ENCODE results near the gene OSBPL5. TPM values are rescaled to one million over a fixed set of nuclear protein-coding genes. Genes with fewer than 3 reads are reported as not detected.
A peak's percentile ranks its signal among the peaks of the same experiment; 100 is the strongest.

Gene OSBPL5
- total and polyA plus RNA-seq, 12 donors, result 2.7 to 30.6 (median 20.7) TPM

GRCh38 chr11:3111466-3111865 is 53.6 kb downstream of the OSBPL5 start:
- no peaks in the 10 kb centered on the region for H3K4me1 ChIP-seq (replicated peaks in 1 of 2)
- H3K9me3 ChIP-seq (replicated peaks in 1 of 3), result no peaks in the 10 kb centered on the region
- no peaks in the 10 kb centered on the region for H3K27me3 ChIP-seq
- peaks cover 0 to 7% of the 10 kb centered on the region in 2 donors for H3K36me3 ChIP-seq (replicated peaks in 1 of 2)
- DNase-seq, result no peak
- H3K4me3 ChIP-seq, result no peak overlapping the region
- intact Hi-C loops (cut with DNase I), result no loop called here
- WGBS, 4 donors, result 84 to 86% (median 85%) methylated on average over 6 of the region's 6 CpGs
- no peak overlapping the region for H3K27ac ChIP-seq
- TF ChIP-seq POLR2A (IDR thresholded peaks at IDR 0.05) (no peak), CTCF (IDR thresholded peaks at IDR 0.05) (no peak)

GRCh38 chr11:3109921-3110706 is 55.0 kb downstream of the OSBPL5 start:
- intact Hi-C loops (cut with DNase I), result loop anchor here in 1 of 2 donors (5.0 kb wide), 1 partner anchor 107 kb away; the partner anchor contains the start of gene MRGPRG
- H3K9me3 ChIP-seq (replicated peaks in 1 of 3), result no peaks in the 10 kb centered on the region
- peaks cover 0 to 7% of the 10 kb centered on the region in 2 donors for H3K36me3 ChIP-seq (replicated peaks in 1 of 2)
- H3K4me1 ChIP-seq (replicated peaks in 1 of 2), result no peaks in the 10 kb centered on the region
- TF ChIP-seq POLR2A (IDR thresholded peaks at IDR 0.05), result no peak
- TF ChIP-seq CTCF (IDR thresholded peaks at IDR 0.05), result peak; percentile 44 to 81 (median 66)
- H3K4me3 ChIP-seq, result no peak overlapping the region
- WGBS, 4 donors, result 59 to 67% (median 60%) methylated on average over 8 to 14 of the region's 14 CpGs
- no peak overlapping the region for H3K27ac ChIP-seq
- peak in 5 of 7 donors; percentile 40 to 62 (median 54) for DNase-seq
- H3K27me3 ChIP-seq, result no peaks in the 10 kb centered on the region

GRCh38 chr11:3109434-3109833 is 55.7 kb downstream of the OSBPL5 start:
- TF ChIP-seq POLR2A (IDR thresholded peaks at IDR 0.05), result no peak
- Histone ChIP-seq H3K27me3 (no peaks in the 10 kb centered on the region), H3K9me3 (replicated peaks in 1 of 3) (no peaks in the 10 kb centered on the region), H3K4me1 (replicated peaks in 1 of 2) (no peaks in the 10 kb centered on the region), H3K36me3 (replicated peaks in 1 of 2) (peaks cover 0 to 7% of the 10 kb centered on the region in 2 donors), H3K4me3 (no peak overlapping the region), H3K27ac (no peak overlapping the region)
- intact Hi-C loops (cut with DNase I), result loop anchor here in 1 of 2 donors (5.0 kb wide), 1 partner anchor 108 kb away; the partner anchor contains the start of gene MRGPRG
- 90 to 96% (median 93%) methylated on average over 7 of the region's 7 CpGs for WGBS, 4 donors
- no peak for DNase-seq

GRCh38 chr11:3108183-3108721 is 56.9 kb downstream of the OSBPL5 start:
- TF ChIP-seq CTCF (IDR thresholded peaks at IDR 0.05) (no peak), POLR2A (IDR thresholded peaks at IDR 0.05) (no peak)
- H3K36me3 ChIP-seq (replicated peaks in 1 of 2), result peaks cover 0 to 7% of the 10 kb centered on the region in 2 donors
- H3K27ac ChIP-seq, result no peak overlapping the region
- no peaks in the 10 kb centered on the region for H3K4me1 ChIP-seq (replicated peaks in 1 of 2)
- H3K27me3 ChIP-seq, result no peaks in the 10 kb centered on the region
- peak in 1 of 7 donors; percentile 9 for DNase-seq
- no peaks in the 10 kb centered on the region for H3K9me3 ChIP-seq (replicated peaks in 1 of 3)
- H3K4me3 ChIP-seq, result no peak overlapping the region
- intact Hi-C loops (cut with DNase I), result loop anchor here in 1 of 2 donors (5.0 kb wide), 1 partner anchor 109 kb away; the partner anchor contains the start of gene MRGPRG
- WGBS, 4 donors, result 75 to 100% (median 80%) methylated on average over 1 to 11 of the region's 11 CpGs
